Measurements from ENCODE around the gene CFAP107.

DNA sequence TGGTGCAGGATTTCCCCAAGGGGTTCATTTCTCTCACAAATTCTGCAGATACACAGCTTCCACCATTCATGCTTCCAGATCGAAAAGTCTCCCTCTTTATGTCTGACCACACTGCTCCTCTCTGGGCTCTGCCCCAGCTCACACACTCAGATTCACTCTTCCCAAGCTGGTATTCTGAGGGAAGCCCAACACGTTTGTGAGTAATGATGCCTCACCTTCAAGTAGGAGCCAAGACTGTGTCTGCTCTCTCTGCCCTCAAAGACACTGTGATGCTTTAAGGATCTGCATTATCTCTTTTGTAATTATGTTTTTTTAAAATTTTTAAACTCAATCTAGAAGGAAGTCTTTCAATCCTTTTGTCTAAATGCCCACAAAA lies 65.4 kb downstream of the CFAP107 start:
- TF ChIP-seq POLR2A (IDR thresholded peaks at IDR 0.05) (no peak), CTCF (IDR thresholded peaks at IDR 0.05) (no peak)

Measured in adrenal gland (tissue), 5 donors.